ENCODE results near the gene NARS2.

The NARS2 gene

GRCh38 chr11:78510025-78510596 lies 64.6 kb downstream of the NARS2 start:
- Histone ChIP-seq H3K27ac (no peak overlapping the region), H3K9ac (ENCODE audit: insufficient read length) (no peak overlapping the region), H3K36me3 (ENCODE audit: insufficient read depth, low read length) (peaks cover 17% of the 10 kb centered on the region), H3K9me3 (ENCODE audit: low read depth, low read length) (no peaks in the 10 kb centered on the region), H3K4me3 (no peak overlapping the region)
- no peak for DNase-seq (ENCODE audit: low read depth, low spot score)
- no peak for TF ChIP-seq FOXP2 (optimal IDR thresholded peaks at IDR 0.05; ENCODE audit: control extremely low read depth, extremely low read length, insufficient read depth)
- no peak for TF ChIP-seq EZH2 (IDR thresholded peaks at IDR 0.05)
- TF ChIP-seq POLR2AphosphoS5 (IDR thresholded peaks at IDR 0.05; ENCODE audit: borderline replicate concordance, low read depth, low read length), result no peak

- DNase-seq (ENCODE audit: low read depth, low spot score), result no peak
- H3K9me3 ChIP-seq (ENCODE audit: low read depth, low read length), result no peaks in the 10 kb centered on the region
- no peaks in the 10 kb centered on the region; the same call in 1 of the 2 replicates for H3K36me3 ChIP-seq (ENCODE audit: insufficient read depth, low read length)
- no peak overlapping the region for H3K4me3 ChIP-seq
- TF ChIP-seq EZH2 (IDR thresholded peaks at IDR 0.05) (no peak), POLR2AphosphoS5 (IDR thresholded peaks at IDR 0.05; ENCODE audit: borderline replicate concordance, low read depth, low read length) (no peak), FOXP2 (optimal IDR thresholded peaks at IDR 0.05; ENCODE audit: control extremely low read depth, extremely low read length, insufficient read depth) (no peak)
- H3K9ac ChIP-seq (ENCODE audit: insufficient read length), result no peak overlapping the region
- no peak overlapping the region for H3K27ac ChIP-seq
These were observed 70.0 kb downstream of the NARS2 start for GRCh38 chr11:78504708-78505107.

- H3K9me3 ChIP-seq (ENCODE audit: low read depth, low read length), result no peaks in the 10 kb centered on the region
- no peak for DNase-seq (ENCODE audit: low read depth, low spot score)
These were observed 70.5 kb downstream of the NARS2 start for GRCh38 chr11:78504181-78504580.

GRCh38 chr11:78499971-78500370 lies 74.7 kb downstream of the NARS2 start:
- Histone ChIP-seq H3K9ac (ENCODE audit: insufficient read length) (no peak overlapping the region), H3K27ac (no peak overlapping the region), H3K36me3 (ENCODE audit: insufficient read depth, low read length) (no peaks in the 10 kb centered on the region; the same call in 1 of the 2 replicates), H3K9me3 (ENCODE audit: low read depth, low read length) (no peaks in the 10 kb centered on the region), H3K4me3 (no peak overlapping the region)
- DNase-seq (ENCODE audit: low read depth, low spot score), result no peak
- no peak for TF ChIP-seq FOXP2 (optimal IDR thresholded peaks at IDR 0.05; ENCODE audit: control extremely low read depth, extremely low read length, insufficient read depth)
- no peak for TF ChIP-seq POLR2AphosphoS5 (IDR thresholded peaks at IDR 0.05; ENCODE audit: borderline replicate concordance, low read depth, low read length)
- TF ChIP-seq EZH2 (IDR thresholded peaks at IDR 0.05), result no peak

More at GRCh38 chr11:78504181-78504580, 70.5 kb downstream of the NARS2 start:
- Histone ChIP-seq H3K9ac (ENCODE audit: insufficient read length) (no peak overlapping the region), H3K36me3 (ENCODE audit: insufficient read depth, low read length) (no peaks in the 10 kb centered on the region; the same call in 1 of the 2 replicates), H3K4me3 (no peak overlapping the region), H3K27ac (no peak overlapping the region)
- TF ChIP-seq EZH2 (IDR thresholded peaks at IDR 0.05) (no peak), FOXP2 (optimal IDR thresholded peaks at IDR 0.05; ENCODE audit: control extremely low read depth, extremely low read length, insufficient read depth) (no peak), POLR2AphosphoS5 (IDR thresholded peaks at IDR 0.05; ENCODE audit: borderline replicate concordance, low read depth, low read length) (no peak)

GRCh38 chr11:78497293-78497692 lies 77.4 kb downstream of the NARS2 start:
- Histone ChIP-seq H3K4me3 (peak overlapping the region; percentile 33), H3K27ac (peak overlapping the region; percentile 51; the same call in 1 of the 2 replicates), H3K36me3 (ENCODE audit: insufficient read depth, low read length) (no peaks in the 10 kb centered on the region; the same call in 1 of the 2 replicates), H3K9ac (ENCODE audit: insufficient read length) (no peak overlapping the region), H3K9me3 (ENCODE audit: low read depth, low read length) (no peaks in the 10 kb centered on the region)
- no peak for DNase-seq (ENCODE audit: low read depth, low spot score)
- TF ChIP-seq FOXP2 (optimal IDR thresholded peaks at IDR 0.05; ENCODE audit: control extremely low read depth, extremely low read length, insufficient read depth) (no peak), EZH2 (IDR thresholded peaks at IDR 0.05) (no peak), POLR2AphosphoS5 (IDR thresholded peaks at IDR 0.05; ENCODE audit: borderline replicate concordance, low read depth, low read length) (no peak)

GRCh38 chr11:78493413-78493975 lies 81.2 kb downstream of the NARS2 start:
- no peak overlapping the region for H3K27ac ChIP-seq
- 0 out of 2 replicates have a peak, but pooled peaks cover 8% of the 10 kb centered on the region for H3K36me3 ChIP-seq (ENCODE audit: insufficient read depth, low read length)
- H3K9ac ChIP-seq (ENCODE audit: insufficient read length), result no peak overlapping the region
- DNase-seq (ENCODE audit: low read depth, low spot score), result no peak
- H3K9me3 ChIP-seq (ENCODE audit: low read depth, low read length), result no peaks in the 10 kb centered on the region
- no peak overlapping the region for H3K4me3 ChIP-seq
- no peak for TF ChIP-seq FOXP2 (optimal IDR thresholded peaks at IDR 0.05; ENCODE audit: control extremely low read depth, extremely low read length, insufficient read depth)
- no peak for TF ChIP-seq EZH2 (IDR thresholded peaks at IDR 0.05)
- TF ChIP-seq POLR2AphosphoS5 (IDR thresholded peaks at IDR 0.05; ENCODE audit: borderline replicate concordance, low read depth, low read length), result no peak

GRCh38 chr11:78492973-78493372 lies 81.7 kb downstream of the NARS2 start:
- TF ChIP-seq FOXP2 (optimal IDR thresholded peaks at IDR 0.05; ENCODE audit: control extremely low read depth, extremely low read length, insufficient read depth), result no peak
- TF ChIP-seq POLR2AphosphoS5 (IDR thresholded peaks at IDR 0.05; ENCODE audit: borderline replicate concordance, low read depth, low read length), result no peak
- no peak for TF ChIP-seq EZH2 (IDR thresholded peaks at IDR 0.05)
- Histone ChIP-seq H3K4me3 (no peak overlapping the region), H3K9ac (ENCODE audit: insufficient read length) (no peak overlapping the region), H3K27ac (no peak overlapping the region), H3K9me3 (ENCODE audit: low read depth, low read length) (no peaks in the 10 kb centered on the region), H3K36me3 (ENCODE audit: insufficient read depth, low read length) (0 out of 2 replicates have a peak, but pooled peaks cover 8% of the 10 kb centered on the region)
- DNase-seq (ENCODE audit: low read depth, low spot score), result no peak

- TF ChIP-seq FOXP2 (optimal IDR thresholded peaks at IDR 0.05; ENCODE audit: control extremely low read depth, extremely low read length, insufficient read depth) (no peak), EZH2 (IDR thresholded peaks at IDR 0.05) (no peak), POLR2AphosphoS5 (IDR thresholded peaks at IDR 0.05; ENCODE audit: borderline replicate concordance, low read depth, low read length) (no peak)
- Histone ChIP-seq H3K27ac (no peak overlapping the region), H3K36me3 (ENCODE audit: insufficient read depth, low read length) (peaks cover 22% of the 10 kb centered on the region), H3K9me3 (ENCODE audit: low read depth, low read length) (no peaks in the 10 kb centered on the region), H3K9ac (ENCODE audit: insufficient read length) (no peak overlapping the region), H3K4me3 (no peak overlapping the region)
- DNase-seq (ENCODE audit: low read depth, low spot score), result no peak
These were observed 85.5 kb downstream of the NARS2 start for GRCh38 chr11:78489184-78489583.
